Naive thymus-derived CD4-positive, alpha-beta T cell (primary cell): ENCODE results near the gene FBXO47. TPM values are rescaled to one million over a fixed set of nuclear protein-coding genes. Genes with fewer than 3 reads are reported as not detected.

ENCODE experiments used
- ATAC-seq: fragments of 150-1000 bp; cut with Tn5 transposase; 2 replicates; pipeline ENCODE4 v1.10.0; 2021; ENCODE audit warnings: mild to moderate bottlenecking, moderate library complexity
- CTCF ChIA-PET: fragments of 350-600 bp; sonication (Branson Sonifier 250); formaldehyde crosslinking; loops from one replicate; lab custom pipeline; 2021; ENCODE audit warnings: antibody characterized with exemption; lab: Charles Lee
- POLR2A ChIA-PET: fragments of 350-600 bp; sonication (Branson Sonifier 250); formaldehyde crosslinking; loops from one replicate; lab custom pipeline; 2021; ENCODE audit warnings: antibody characterized with exemption, inconsistent platforms; lab: Charles Lee
- DNase-seq, 9 donors: peaks; one replicate each; pipeline versions ENCODE4 v3.0.0 to v3.0.0-alpha.2; 2020 to 2022; ENCODE audit warnings: mixed read lengths in 1 of 9
- H3K27ac ChIP-seq: one replicate; pipeline ENCODE4 v1.7.0; 2013; ENCODE audit warnings: mild to moderate bottlenecking, low read depth, low read length, moderate library complexity
- H3K27me3 ChIP-seq, 2 donors: one replicate each; pipeline ENCODE4 v1.7.0; 2013; ENCODE audit warnings: low read length in 2 of 2, mild to moderate bottlenecking in 2 of 2, moderate library complexity in 2 of 2; ENCODE audit not compliant: control insufficient read depth in 2 of 2, insufficient read depth in 2 of 2
- H3K36me3 ChIP-seq, 3 experiments: 1 replicate in 2 of 3; 2 replicates in 1 of 3; pipeline ENCODE4 v1.7.0; 2013; ENCODE audit warnings: low read length in 3 of 3, mild to moderate bottlenecking in 3 of 3, moderate library complexity in 1 of 3; ENCODE audit not compliant: insufficient read depth in 3 of 3, control insufficient read depth in 2 of 3
- H3K4me1 ChIP-seq, 2 donors: one replicate each; pipeline ENCODE4 v1.7.0; 2013; ENCODE audit warnings: low read length in 2 of 2, mild to moderate bottlenecking in 2 of 2, moderate library complexity in 1 of 2; ENCODE audit not compliant: control insufficient read depth in 2 of 2, insufficient read depth in 2 of 2
- H3K4me3 ChIP-seq: 2 replicates; pipeline ENCODE4 v1.7.0; 2013; ENCODE audit warnings: mild to moderate bottlenecking, low read length
- H3K9me3 ChIP-seq, 3 experiments: 1 replicate in 2 of 3; 2 replicates in 1 of 3; pipeline ENCODE4 v1.7.0; 2013; ENCODE audit warnings: low read length in 3 of 3; ENCODE audit not compliant: control insufficient read depth in 2 of 3
- H3K27ac Mint-ChIP-seq, 9 donors: one replicate each; pipeline ENCODE4 v1.8.0; 2020 to 2022; ENCODE audit warnings: mixed read lengths in 9 of 9, mild to moderate bottlenecking in 8 of 9, moderate library complexity in 5 of 9, inconsistent platforms in 2 of 9
- H3K27me3 Mint-ChIP-seq, 5 donors: one replicate each; pipeline ENCODE4 v1.8.0; 2021 to 2022; ENCODE audit warnings: mixed read lengths in 5 of 5, mild to moderate bottlenecking in 1 of 5
- H3K36me3 Mint-ChIP-seq, 5 donors: one replicate each; pipeline ENCODE4 v1.8.0; 2020 to 2022; ENCODE audit warnings: mixed read lengths in 5 of 5, mild to moderate bottlenecking in 3 of 5, inconsistent platforms in 1 of 5
- H3K4me1 Mint-ChIP-seq, 7 donors: one replicate each; pipeline ENCODE4 v1.8.0; 2020 to 2022; ENCODE audit warnings: mixed read lengths in 7 of 7, mild to moderate bottlenecking in 3 of 7, inconsistent platforms in 1 of 7
- H3K4me3 Mint-ChIP-seq, 10 donors: one replicate each; pipeline ENCODE4 v1.8.0; 2020 to 2022; ENCODE audit warnings: mild to moderate bottlenecking in 10 of 10, mixed read lengths in 10 of 10, moderate library complexity in 6 of 10, inconsistent platforms in 2 of 10
- H3K9me3 Mint-ChIP-seq, 11 donors: one replicate each; pipeline ENCODE4 v1.8.0; 2020 to 2022; ENCODE audit warnings: mixed read lengths in 11 of 11, mild to moderate bottlenecking in 4 of 11, inconsistent platforms in 1 of 11, moderate library complexity in 1 of 11
- intact Hi-C, 2 donors: fragments of 100-400 bp; cut with micrococcal nuclease; formaldehyde crosslinking; loops; one replicate each; pipeline ENCODE4 v1.15.1; 2023
- polyA plus RNA-seq, 2 donors: library from polyadenylated mRNA; unstranded; fragments of 300-500 nt; fragmentation: Illumina TruSeq; gene quantifications; one replicate each; pipeline ENCODE4 v1.2.3, GENCODE V29; 2021
- total RNA-seq, 6 experiments: library from RNA in 5 of 6; stranded (reverse) in 5 of 6; gene quantifications; 1 replicate in 5 of 6; 2 replicates in 1 of 6; pipeline ENCODE4 v1.2.3 and lab custom pipeline; 2021 to 2026

FBXO47 gene
- total and polyA plus RNA-seq, 7 experiments from 2014 or later, result not detected

DNA sequence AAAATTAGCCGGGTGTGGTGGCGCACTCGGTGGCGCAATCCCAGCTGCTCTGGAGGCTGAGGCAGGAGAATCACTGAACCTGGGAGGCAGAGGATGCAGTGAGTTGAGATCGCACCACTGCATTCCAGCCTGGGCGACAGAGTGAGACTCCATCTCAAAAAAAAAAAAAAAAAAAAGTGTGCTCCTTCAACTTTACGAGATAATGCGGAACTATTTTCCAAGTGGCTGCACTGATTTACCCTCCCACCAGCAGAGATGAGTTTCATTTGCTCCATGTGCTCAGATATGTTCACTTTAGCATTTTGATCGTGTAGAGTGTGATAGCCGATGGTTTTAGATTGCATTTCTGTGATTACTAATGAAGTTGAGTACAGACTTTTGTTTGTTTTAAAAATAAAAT lies 61.8 kb downstream of the FBXO47 start:
- ChIA-PET CTCF (no interaction called here), POLR2A (no interaction called here)
- Histone ChIP-seq H3K27me3 (no peaks in the 10 kb centered on the region), H3K4me3 (no peak overlapping the region), H3K36me3 (peaks cover 0 to 79% (median 3%) of the 10 kb centered on the region in 3 experiments), H3K9me3 (no peaks in the 10 kb centered on the region), H3K4me1 (peaks cover 14 to 40% of the 10 kb centered on the region in 2 donors), H3K27ac (no peak overlapping the region)
- H3K27ac Mint-ChIP-seq, result peak overlapping the region in 4 of 9 donors; percentile 25 to 71 (median 63)
- ATAC-seq, result no peak
- intact Hi-C loops, result no loop called here
- H3K36me3 Mint-ChIP-seq, result peaks cover 0 to 25% (median 14%) of the 10 kb centered on the region in 5 donors
- H3K9me3 Mint-ChIP-seq, result no peaks in the 10 kb centered on the region
- no peak for DNase-seq
- H3K4me1 Mint-ChIP-seq, result peaks cover 23 to 58% (median 40%) of the 10 kb centered on the region in 7 donors
- H3K27me3 Mint-ChIP-seq, result no peaks in the 10 kb centered on the region
- H3K4me3 Mint-ChIP-seq, result no peak overlapping the region

DNA sequence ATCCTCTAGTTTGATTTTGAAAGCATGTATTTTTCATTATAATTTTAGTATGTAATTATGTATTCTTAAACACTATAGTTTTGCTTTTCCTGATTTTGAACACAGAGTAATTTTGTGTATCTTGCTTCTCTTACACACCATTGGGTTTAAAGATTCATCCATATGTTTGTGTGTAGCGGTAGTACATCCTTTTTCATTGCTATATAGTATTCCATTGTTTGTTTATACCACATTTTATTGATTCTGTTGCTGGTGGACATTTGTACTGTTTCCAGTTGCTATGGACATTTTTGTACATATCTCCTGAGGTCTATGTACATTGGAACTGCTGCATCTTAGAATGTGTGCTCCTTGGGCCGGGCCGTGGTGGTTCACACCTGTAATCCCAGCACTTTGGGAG lies 62.3 kb downstream of the FBXO47 start:
- no peaks in the 10 kb centered on the region for H3K9me3 Mint-ChIP-seq
- Histone ChIP-seq H3K4me1 (peaks cover 19 to 44% of the 10 kb centered on the region in 2 donors), H3K27ac (peak overlapping the region; percentile 21), H3K36me3 (peaks cover 0 to 79% (median 3%) of the 10 kb centered on the region in 3 experiments), H3K27me3 (no peaks in the 10 kb centered on the region), H3K4me3 (no peak overlapping the region), H3K9me3 (no peaks in the 10 kb centered on the region)
- peaks cover 0 to 25% (median 14%) of the 10 kb centered on the region in 5 donors for H3K36me3 Mint-ChIP-seq
- ATAC-seq (no peak), DNase-seq (no peak)
- no peaks in the 10 kb centered on the region for H3K27me3 Mint-ChIP-seq
- H3K27ac Mint-ChIP-seq, result no peak overlapping the region
- H3K4me3 Mint-ChIP-seq, result no peak overlapping the region
- intact Hi-C loops, result no loop called here
- CTCF ChIA-PET, result no interaction called here
- POLR2A ChIA-PET, result interaction anchor here (1.2 kb wide), 1 partner anchor 51 kb away, joined by 7 read pairs; the partner anchor contains the start of gene RPL23
- peaks cover 23 to 54% (median 37%) of the 10 kb centered on the region in 7 donors for H3K4me1 Mint-ChIP-seq

DNA sequence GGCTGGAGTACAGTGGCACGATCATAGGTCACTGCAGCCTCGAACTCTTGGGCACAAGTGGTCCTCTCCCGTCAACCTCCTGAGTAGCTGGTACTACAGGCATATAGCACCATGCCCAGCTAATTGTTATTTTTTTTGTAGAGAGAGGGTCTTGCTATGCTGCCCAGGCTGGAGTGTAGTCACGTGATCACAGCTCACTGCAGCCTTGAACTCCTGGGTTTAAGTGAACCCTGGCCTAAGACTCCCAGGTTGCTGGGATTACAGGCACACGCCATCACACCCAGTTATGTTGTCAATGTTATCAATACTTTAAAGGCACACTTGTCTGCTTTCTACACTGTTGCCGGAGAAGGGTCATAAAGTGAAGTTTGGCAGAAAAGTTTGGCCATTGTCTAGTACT lies 63.8 kb downstream of the FBXO47 start:
- H3K36me3 ChIP-seq, result peaks cover 0 to 64% (median 3%) of the 10 kb centered on the region in 3 experiments

DNA sequence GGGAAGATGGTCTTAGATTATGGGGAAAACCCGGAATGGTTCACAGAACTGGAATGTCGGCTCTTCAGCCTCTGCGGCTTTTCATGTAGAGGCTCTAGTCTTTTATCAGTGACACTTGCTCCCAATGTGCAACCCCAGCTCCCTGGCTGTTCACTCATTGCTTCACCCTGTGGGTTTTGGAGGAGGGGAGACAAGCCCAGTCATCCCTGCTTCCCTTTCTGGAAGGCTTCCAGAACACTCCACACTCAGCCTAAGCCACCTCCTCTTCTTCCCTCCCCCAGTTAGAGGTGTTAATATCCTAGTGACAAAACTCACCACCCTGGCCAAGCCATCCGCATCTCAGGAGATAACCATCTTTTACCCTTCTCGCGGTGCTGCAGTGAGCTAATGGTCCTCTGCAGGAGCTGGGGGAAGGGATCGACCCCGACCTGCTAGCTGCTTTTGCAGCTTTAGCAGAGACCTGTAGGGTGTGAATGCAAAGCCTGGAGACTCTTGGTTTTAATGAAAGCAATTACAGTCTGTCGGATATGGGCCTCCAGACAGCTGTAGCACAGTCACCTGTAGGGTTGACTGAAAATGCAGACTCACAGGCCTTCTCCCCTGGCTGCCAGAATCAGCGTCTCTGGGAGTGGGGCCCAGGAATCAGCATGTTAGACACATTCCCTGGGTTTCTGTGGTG lies 66.1 kb downstream of the FBXO47 start:
- POLR2A ChIA-PET, result interaction anchor here (0.6 to 1.4 kb wide), 5 partner anchors 9 to 76 kb away, joined by 3 to 4 read pairs (median 4); partner anchors contain the start of gene CWC25
- CTCF ChIA-PET, result interaction anchor here (0.9 to 1.3 kb wide), 2 partner anchors 16 to 343 kb away, joined by 3 read pairs; no protein-coding TSS in a partner anchor
- Mint-ChIP-seq H3K36me3 (peaks cover 0 to 50% (median 14%) of the 10 kb centered on the region in 5 donors), H3K4me3 (peak overlapping the region in 7 of 10 donors; percentile 13 to 61 (median 37)), H3K9me3 (no peaks in the 10 kb centered on the region), H3K27me3 (no peaks in the 10 kb centered on the region), H3K4me1 (peaks cover 34 to 70% (median 56%) of the 10 kb centered on the region in 7 donors), H3K27ac (peak overlapping the region; percentile 12 to 86 (median 78))
- intact Hi-C loops, result no loop called here
- Histone ChIP-seq H3K4me3 (no peak overlapping the region), H3K4me1 (peaks cover 56 to 75% of the 10 kb centered on the region in 2 donors), H3K9me3 (no peaks in the 10 kb centered on the region), H3K27ac (peak overlapping the region; percentile 36), H3K27me3 (no peaks in the 10 kb centered on the region), H3K36me3 (peaks cover 0 to 62% (median 3%) of the 10 kb centered on the region in 3 experiments)
- ATAC-seq, result peak; percentile 47
- no peak for DNase-seq

More for the DNA sequence above, 63.8 kb downstream of the FBXO47 start:
- no peak overlapping the region for H3K4me3 ChIP-seq
- DNase-seq, result no peak
- ChIA-PET CTCF (no interaction called here), POLR2A (interaction anchor here (0.6 to 1.2 kb wide), 3 partner anchors 17 to 49 kb away, joined by 3 to 7 read pairs (median 3); partner anchors contain the start of gene RPL23)
- Mint-ChIP-seq H3K4me1 (peaks cover 34 to 66% (median 48%) of the 10 kb centered on the region in 7 donors), H3K27me3 (no peaks in the 10 kb centered on the region), H3K9me3 (no peaks in the 10 kb centered on the region), H3K27ac (peak overlapping the region in 7 of 9 donors; percentile 13 to 86 (median 61)), H3K4me3 (no peak overlapping the region), H3K36me3 (peaks cover 0 to 35% (median 14%) of the 10 kb centered on the region in 5 donors)
- no peaks in the 10 kb centered on the region for H3K27me3 ChIP-seq
- no peak for ATAC-seq
- H3K27ac ChIP-seq, result no peak overlapping the region
- intact Hi-C loops, result no loop called here
- H3K9me3 ChIP-seq, result no peaks in the 10 kb centered on the region
- H3K4me1 ChIP-seq, result peaks cover 34 to 52% of the 10 kb centered on the region in 2 donors

GRCh38 chr17:38899421-38899820 lies 67.8 kb downstream of the FBXO47 start:
- CTCF ChIA-PET, result interaction anchor here (0.6 kb wide), 1 partner anchor 253 kb away, joined by 3 read pairs; no protein-coding TSS in a partner anchor
- Mint-ChIP-seq H3K36me3 (peaks cover 0 to 49% (median 14%) of the 10 kb centered on the region in 5 donors), H3K27me3 (no peaks in the 10 kb centered on the region), H3K4me3 (peak overlapping the region; percentile 77 to 93 (median 83)), H3K9me3 (no peaks in the 10 kb centered on the region), H3K4me1 (peaks cover 25 to 67% (median 59%) of the 10 kb centered on the region in 7 donors), H3K27ac (peak overlapping the region; percentile 86 to 100 (median 98))
- Histone ChIP-seq H3K27ac (peak overlapping the region; percentile 81), H3K9me3 (no peaks in the 10 kb centered on the region), H3K36me3 (peaks cover 3 to 59% (median 4%) of the 10 kb centered on the region in 3 experiments), H3K27me3 (no peaks in the 10 kb centered on the region), H3K4me1 (peaks cover 58 to 83% of the 10 kb centered on the region in 2 donors), H3K4me3 (peak overlapping the region; percentile 46)
- ATAC-seq, result no peak
- intact Hi-C loops, result loop anchor here (2.0 kb wide), 3 partner anchors 17 to 75 kb away; partner anchors contain the start of genes CWC25 (in 1 of the 2) and LASP1NB (in 1 of the 2)
- DNase-seq, result no peak
- POLR2A ChIA-PET, result interaction anchor here (0.6 to 4.1 kb wide), 9 partner anchors 14 to 274 kb away, joined by 3 to 57 read pairs (median 7); partner anchors contain the start of genes LASP1 and RPL23

GRCh38 chr17:38898812-38899348 lies 68.3 kb downstream of the FBXO47 start:
- H3K27me3 ChIP-seq, result no peaks in the 10 kb centered on the region
- H3K4me1 ChIP-seq, result peaks cover 60 to 85% of the 10 kb centered on the region in 2 donors
- CTCF ChIA-PET, result interaction anchor here (1.0 to 1.7 kb wide), 2 partner anchors 11 to 29 kb away, joined by 3 to 5 read pairs; partner anchors contain the start of gene LASP1
- H3K9me3 ChIP-seq, result no peaks in the 10 kb centered on the region
- peak overlapping the region; percentile 81 for H3K27ac ChIP-seq
- peak overlapping the region; percentile 86 to 100 (median 98) for H3K27ac Mint-ChIP-seq
- H3K27me3 Mint-ChIP-seq, result no peaks in the 10 kb centered on the region
- intact Hi-C loops, result loop anchor here (1.0 to 2.0 kb wide), 7 partner anchors 16 to 74 kb away; partner anchors contain the start of genes CWC25 (in 2 of the 2), LASP1 (in 1 of the 2), LASP1NB (in 1 of the 2) and RPL23 (in 1 of the 2)
- POLR2A ChIA-PET, result interaction anchor here (0.6 to 4.1 kb wide), 12 partner anchors 9 to 301 kb away, joined by 3 to 57 read pairs (median 5); partner anchors contain the start of genes LASP1, LASP1NB, RPL19 and RPL23
- H3K4me1 Mint-ChIP-seq, result peaks cover 30 to 71% (median 65%) of the 10 kb centered on the region in 7 donors
- H3K36me3 ChIP-seq, result peaks cover 3 to 58% (median 4%) of the 10 kb centered on the region in 3 experiments
- H3K36me3 Mint-ChIP-seq, result peaks cover 0 to 50% (median 10%) of the 10 kb centered on the region in 5 donors
- no peaks in the 10 kb centered on the region for H3K9me3 Mint-ChIP-seq
- DNase-seq (peak; percentile 48 to 84 (median 73)), ATAC-seq (peak; percentile 89)
- H3K4me3 ChIP-seq, result peak overlapping the region; percentile 46
- H3K4me3 Mint-ChIP-seq, result peak overlapping the region; percentile 77 to 93 (median 83)
